ENCODE data around the gene CISD3.

GRCh38 chr17:38741461-38741860 lies 11.3 kb downstream of the CISD3 start:
- no peak for TF ChIP-seq POLR2A (IDR thresholded peaks at IDR 0.05; ENCODE audit: low read length)
- TF ChIP-seq GATA1 (IDR thresholded peaks at IDR 0.05; ENCODE audit: low read depth, low read length) = no peak
